Measurements from ENCODE around the gene ARHGAP8. TPM values are rescaled to one million over a fixed set of nuclear protein-coding genes. Genes with fewer than 3 reads are reported as not detected.

Gene ARHGAP8
- total RNA-seq, 1 donor from 2014 or later, result 0.07 TPM

GRCh38 chr22:44724859-44725258 lies 27.5 kb upstream of the ARHGAP8 start:
- no peak for DNase-seq (ENCODE audit: low read depth, low spot score)

- DNase-seq (ENCODE audit: low read depth, low spot score), result no peak
Measured at GRCh38 chr22:44726439-44726838, 25.9 kb upstream of the ARHGAP8 start.

- no peak for DNase-seq (ENCODE audit: low read depth, low spot score)
Measured at GRCh38 chr22:44727148-44727547, 25.2 kb upstream of the ARHGAP8 start.

- no peak for DNase-seq (ENCODE audit: low read depth, low spot score)
Measured at GRCh38 chr22:44727709-44728108, 24.7 kb upstream of the ARHGAP8 start.

GRCh38 chr22:44728761-44729324 lies 23.5 kb upstream of the ARHGAP8 start:
- no peak for DNase-seq (ENCODE audit: low read depth, low spot score)

- no peak for DNase-seq (ENCODE audit: low read depth, low spot score)
Measured at GRCh38 chr22:44729391-44730021, 22.9 kb upstream of the ARHGAP8 start.

GRCh38 chr22:44730022-44730393 lies 22.4 kb upstream of the ARHGAP8 start:
- DNase-seq (ENCODE audit: low read depth, low spot score), result no peak

- no peak for DNase-seq (ENCODE audit: low read depth, low spot score)
Measured at GRCh38 chr22:44730490-44731356, 21.7 kb upstream of the ARHGAP8 start.

GRCh38 chr22:44731357-44731970 lies 20.9 kb upstream of the ARHGAP8 start:
- DNase-seq (ENCODE audit: low read depth, low spot score), result no peak

GRCh38 chr22:44732017-44732561 lies 20.3 kb upstream of the ARHGAP8 start:
- no peak for DNase-seq (ENCODE audit: low read depth, low spot score)

- DNase-seq (ENCODE audit: low read depth, low spot score), result no peak
Measured at GRCh38 chr22:44732661-44733060, 19.7 kb upstream of the ARHGAP8 start.

- DNase-seq (ENCODE audit: low read depth, low spot score), result no peak
Measured at GRCh38 chr22:44733426-44734106, 18.8 kb upstream of the ARHGAP8 start.

GRCh38 chr22:44734278-44734677 lies 18.1 kb upstream of the ARHGAP8 start:
- no peak for DNase-seq (ENCODE audit: low read depth, low spot score)

GRCh38 chr22:44734801-44735517 lies 17.4 kb upstream of the ARHGAP8 start:
- no peak for DNase-seq (ENCODE audit: low read depth, low spot score)

GRCh38 chr22:44735518-44736428 lies 16.6 kb upstream of the ARHGAP8 start:
- no peak for DNase-seq (ENCODE audit: low read depth, low spot score)

- DNase-seq (ENCODE audit: low read depth, low spot score), result no peak
Measured at GRCh38 chr22:44736581-44737405, 15.6 kb upstream of the ARHGAP8 start.

- no peak for DNase-seq (ENCODE audit: low read depth, low spot score)
Measured at GRCh38 chr22:44737406-44738346, 14.7 kb upstream of the ARHGAP8 start.

- no peak for DNase-seq (ENCODE audit: low read depth, low spot score)
Measured at GRCh38 chr22:44738347-44738715, 14.0 kb upstream of the ARHGAP8 start.
